Measurements from ENCODE around the gene IPO7. TPM values are rescaled to one million over a fixed set of nuclear protein-coding genes. Genes with fewer than 3 reads are reported as not detected.

Gene IPO7
- total RNA-seq, 1 donor, result 181 TPM

DNA sequence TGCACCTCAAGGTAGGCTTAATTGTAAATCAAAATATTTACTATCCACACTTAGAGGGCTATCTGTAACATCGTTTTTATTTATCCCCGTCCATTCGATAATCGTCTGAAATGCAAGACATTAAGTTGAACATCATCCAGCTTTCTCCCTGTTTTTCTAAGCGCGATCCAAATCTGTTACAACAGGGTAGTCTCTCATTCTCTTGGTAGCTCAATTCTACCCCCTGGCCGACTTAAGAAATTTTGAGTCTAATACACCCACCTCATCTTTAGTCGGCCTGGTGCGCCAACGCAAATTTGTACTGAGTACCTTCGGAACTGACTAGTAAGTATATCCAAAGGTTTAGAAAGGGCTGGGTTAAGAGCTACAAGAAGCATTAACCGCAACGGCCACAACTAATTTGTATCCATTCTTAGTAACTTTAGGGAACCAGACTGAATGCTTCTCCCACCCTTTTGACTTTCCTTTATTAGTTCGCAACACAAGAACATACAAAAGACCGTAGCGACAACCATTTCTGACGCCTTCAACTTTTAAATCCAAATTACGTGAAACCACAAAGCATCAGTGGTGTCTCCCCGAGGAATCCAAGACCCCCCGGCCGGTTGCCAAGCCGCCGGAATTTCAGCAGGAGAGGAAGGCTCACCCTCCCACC is 75.3 kb downstream of the IPO7 start:
- peak overlapping the region; percentile 99 for H3K4me3 ChIP-seq (ENCODE audit: low read depth, low read length)
- no peak for TF ChIP-seq CTCF (IDR thresholded peaks at IDR 0.05; ENCODE audit: insufficient read depth, low read length)
- DNase-seq (ENCODE audit: low read depth), result peak; percentile 69

- TF ChIP-seq CTCF (IDR thresholded peaks at IDR 0.05; ENCODE audit: insufficient read depth, low read length), result no peak
- DNase-seq (ENCODE audit: low read depth), result peak; percentile 100
- peak within 1 kb of the TSS; percentile 99 for H3K4me3 ChIP-seq (ENCODE audit: low read depth, low read length)
Measured at GRCh38 chr11:9460322-9461062, 76.0 kb downstream of the IPO7 start, which contains the start of gene ZNF143. TSS of gene ZNF143 (plus strand) at chr11:9461012. CDS start at chr11:9471309, 10,297 bp downstream.

- DNase-seq (ENCODE audit: low read depth), result peak; percentile 92
- H3K4me3 ChIP-seq (ENCODE audit: low read depth, low read length), result peak overlapping the region; percentile 72
- no peak for TF ChIP-seq CTCF (IDR thresholded peaks at IDR 0.05; ENCODE audit: insufficient read depth, low read length)
Measured at GRCh38 chr11:9461063-9461759, 76.8 kb downstream of the IPO7 start.

GRCh38 chr11:9461760-9462134 is 77.3 kb downstream of the IPO7 start:
- TF ChIP-seq CTCF (IDR thresholded peaks at IDR 0.05; ENCODE audit: insufficient read depth, low read length), result no peak
- H3K4me3 ChIP-seq (ENCODE audit: low read depth, low read length), result peak overlapping the region; percentile 72
- DNase-seq (ENCODE audit: low read depth), result peak; percentile 42

DNA sequence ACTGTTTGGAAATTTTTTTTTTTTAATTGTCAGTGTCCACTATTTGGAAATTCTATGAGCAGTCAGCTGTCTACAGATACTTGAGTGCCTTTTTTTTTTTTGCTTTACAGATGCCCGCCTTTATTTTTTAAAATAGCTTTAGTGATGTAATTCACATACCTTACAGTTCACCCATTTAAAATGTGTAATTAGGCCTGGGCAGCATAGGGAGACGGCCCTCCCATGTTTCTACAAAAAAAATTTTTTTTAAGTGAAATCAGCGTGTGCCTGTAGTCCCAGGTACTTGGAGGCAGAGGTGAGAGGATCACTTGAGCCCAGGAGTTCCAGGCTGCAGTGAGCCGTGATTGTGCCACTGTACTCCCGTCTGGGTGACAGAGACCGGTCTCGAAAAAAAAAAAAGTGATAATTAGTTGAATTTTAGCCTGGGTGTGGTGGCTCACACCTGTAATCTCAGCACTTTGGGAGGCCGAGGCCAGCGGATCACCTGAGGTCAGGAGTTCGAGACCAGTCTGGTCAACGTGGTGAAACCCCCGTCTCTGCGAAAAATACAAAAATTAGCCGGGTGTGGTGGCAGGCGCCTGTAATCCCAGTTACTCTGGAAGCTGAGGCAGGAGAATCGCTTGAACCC is 77.8 kb downstream of the IPO7 start:
- peak; percentile 34 for DNase-seq (ENCODE audit: low read depth)
- peak overlapping the region; percentile 72 for H3K4me3 ChIP-seq (ENCODE audit: low read depth, low read length)
- no peak for TF ChIP-seq CTCF (IDR thresholded peaks at IDR 0.05; ENCODE audit: insufficient read depth, low read length)

- DNase-seq (ENCODE audit: low read depth), result peak; percentile 5
- no peak overlapping the region for H3K4me3 ChIP-seq (ENCODE audit: low read depth, low read length)
- no peak for TF ChIP-seq CTCF (IDR thresholded peaks at IDR 0.05; ENCODE audit: insufficient read depth, low read length)
Measured at GRCh38 chr11:9462806-9463537, 78.5 kb downstream of the IPO7 start.

Measured in fibroblast of the aortic adventitia (primary cell).